HG02981 (cell line): ENCODE measurements around the gene AFG3L2.
"Not testable (repeated sequence)": the region's sequence is repeated elsewhere in the genome, so short reads cannot be mapped to it uniquely, and the experiment has no call there.

Experiments used
- ATAC-seq: cut with Tn5 transposase; IDR thresholded peaks from one replicate; pipeline ENCODE4 v1.9.1; 2021; ENCODE audit warnings: mild to moderate bottlenecking, moderate library complexity; ENCODE audit not compliant: unreplicated experiment

The AFG3L2 gene

GRCh38 chr18:12376754-12377555 is at the start of gene AFG3L2:
AFG3L2 (minus strand) TSS chr18:12377227; CDS start chr18:12377082, 145 bp downstream.
- ATAC-seq, result peak; percentile 78

DNA sequence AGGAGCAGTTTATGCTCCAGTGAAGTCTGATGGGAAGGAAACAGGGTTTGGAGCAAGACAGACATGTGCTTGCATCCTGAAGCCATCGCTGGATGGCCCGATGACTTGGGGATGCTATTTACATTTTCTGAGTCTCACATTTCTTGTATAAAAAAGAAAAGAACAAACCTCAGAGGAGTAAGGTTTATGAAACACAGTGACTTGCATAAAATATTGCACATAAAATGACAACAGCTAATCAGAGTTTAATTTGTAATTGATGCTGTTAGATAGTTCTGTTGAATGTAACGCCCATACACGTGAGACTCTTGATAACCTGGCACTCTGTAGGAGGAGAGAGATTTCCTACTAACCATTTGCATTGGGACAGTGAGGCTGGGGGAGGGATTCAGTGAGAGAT is 47.2 kb upstream of the AFG3L2 start:
- no peak for ATAC-seq

DNA sequence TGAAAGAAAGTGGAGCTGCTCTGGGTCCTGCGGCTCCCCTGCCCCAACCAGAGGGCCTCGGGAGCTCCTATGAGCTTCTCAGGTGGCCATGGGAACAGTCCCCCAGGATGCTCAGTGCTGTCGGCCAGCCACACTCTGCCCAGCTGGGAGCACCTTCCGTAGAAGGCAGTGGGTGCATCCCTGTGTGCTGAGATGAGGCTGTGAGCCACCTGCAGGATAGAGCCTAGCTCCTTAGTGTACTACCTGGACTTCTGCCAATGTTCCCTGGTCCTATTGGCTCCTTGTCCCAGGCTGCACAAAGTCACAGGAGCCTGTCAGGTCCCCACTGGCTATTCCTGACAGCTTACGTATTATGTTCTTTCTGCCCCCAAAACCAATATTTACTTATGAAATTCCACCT is 46.8 kb upstream of the AFG3L2 start:
- ATAC-seq, result no peak

- ATAC-seq, result no peak
These were observed 46.4 kb upstream of the AFG3L2 start for GRCh38 chr18:12423393-12423792.

DNA sequence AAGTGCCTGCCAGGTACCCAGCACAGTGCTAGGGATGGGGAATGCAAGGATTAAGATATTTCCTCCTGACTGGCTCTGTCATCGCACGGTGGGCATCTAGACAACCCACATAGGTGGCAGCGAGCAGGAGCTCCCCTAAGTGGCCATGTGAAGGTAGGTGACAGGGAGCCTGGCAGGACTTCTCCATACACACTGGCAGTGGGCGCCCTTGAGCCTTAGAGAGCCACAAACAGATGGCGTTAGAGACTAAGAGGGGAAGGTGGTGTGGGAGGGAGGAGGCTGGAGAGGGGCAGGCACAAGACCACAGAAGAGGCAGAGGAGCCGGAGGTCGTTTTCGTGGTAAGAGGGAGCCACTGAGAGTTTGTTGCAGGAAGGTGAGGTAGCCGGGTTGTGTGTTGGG is 45.9 kb upstream of the AFG3L2 start:
- ATAC-seq, result no peak

GRCh38 chr18:12421732-12422131 is 44.7 kb upstream of the AFG3L2 start:
- ATAC-seq, result no peak

GRCh38 chr18:12420821-12421421 is 43.9 kb upstream of the AFG3L2 start:
- no peak for ATAC-seq

DNA sequence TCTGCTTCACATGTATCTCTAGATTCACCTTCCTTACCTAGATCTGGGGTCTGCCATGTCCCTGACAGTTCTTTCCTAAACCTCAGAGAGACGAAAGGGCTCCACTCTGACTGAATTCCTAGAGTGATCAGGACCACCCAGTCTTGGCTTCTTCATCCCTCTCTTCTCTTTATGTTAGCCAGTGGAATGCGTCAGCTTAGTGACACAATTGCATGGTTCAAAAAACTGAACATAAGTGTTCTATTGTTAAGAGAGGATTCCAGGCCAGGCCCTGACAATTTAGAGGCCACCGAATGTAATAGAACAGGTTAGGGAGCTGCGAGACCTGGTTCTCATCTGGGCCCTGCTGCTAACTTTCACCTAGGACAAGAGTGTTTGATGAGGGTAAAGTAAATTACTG is 40.7 kb upstream of the AFG3L2 start:
- no peak for ATAC-seq

- no peak for ATAC-seq
These were observed 39.2 kb upstream of the AFG3L2 start for GRCh38 chr18:12416098-12416729.

- no peak for ATAC-seq
These were observed 34.4 kb upstream of the AFG3L2 start for GRCh38 chr18:12411456-12411855.

DNA sequence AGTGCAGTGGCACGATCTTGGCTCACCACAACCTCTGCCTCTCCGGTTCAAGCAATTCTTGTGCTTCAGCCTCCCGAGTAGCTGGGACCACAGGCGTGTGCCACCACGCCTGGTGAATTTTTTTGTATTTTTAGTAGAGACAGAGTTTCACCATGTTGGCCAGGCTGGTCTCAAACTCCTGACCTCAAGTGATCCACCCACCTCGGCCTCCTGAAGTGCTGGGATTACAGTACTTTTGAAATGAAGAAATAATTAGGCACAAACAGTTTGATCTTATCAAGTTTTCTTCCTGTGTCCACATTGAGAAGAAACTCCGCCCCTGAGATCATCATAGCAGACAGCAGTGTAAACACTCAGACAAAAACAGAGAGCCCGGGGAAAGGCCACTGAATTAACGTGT is 33.7 kb upstream of the AFG3L2 start:
- ATAC-seq, result not testable (repeated sequence)

GRCh38 chr18:12410081-12410481 is 33.1 kb upstream of the AFG3L2 start:
- no peak for ATAC-seq

DNA sequence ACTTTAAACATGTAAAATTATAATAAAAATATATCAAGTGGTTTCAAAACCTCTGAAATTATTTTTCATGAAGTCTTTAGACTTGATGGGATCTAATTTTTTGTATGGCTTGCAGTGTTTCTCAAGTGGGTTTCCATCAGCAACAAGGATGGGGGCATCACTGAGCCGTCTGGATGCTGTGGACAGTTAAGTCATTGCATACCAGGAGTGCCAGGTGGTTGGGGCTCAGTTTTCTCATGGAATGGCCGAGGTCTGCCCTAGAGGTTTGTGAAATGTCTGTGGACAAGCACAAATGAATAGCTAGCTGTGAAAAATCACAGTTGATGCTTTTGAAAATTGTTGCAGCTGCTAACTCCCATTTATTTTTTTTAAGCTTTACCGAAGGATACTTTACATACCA is 32.4 kb upstream of the AFG3L2 start:
- ATAC-seq, result no peak

DNA sequence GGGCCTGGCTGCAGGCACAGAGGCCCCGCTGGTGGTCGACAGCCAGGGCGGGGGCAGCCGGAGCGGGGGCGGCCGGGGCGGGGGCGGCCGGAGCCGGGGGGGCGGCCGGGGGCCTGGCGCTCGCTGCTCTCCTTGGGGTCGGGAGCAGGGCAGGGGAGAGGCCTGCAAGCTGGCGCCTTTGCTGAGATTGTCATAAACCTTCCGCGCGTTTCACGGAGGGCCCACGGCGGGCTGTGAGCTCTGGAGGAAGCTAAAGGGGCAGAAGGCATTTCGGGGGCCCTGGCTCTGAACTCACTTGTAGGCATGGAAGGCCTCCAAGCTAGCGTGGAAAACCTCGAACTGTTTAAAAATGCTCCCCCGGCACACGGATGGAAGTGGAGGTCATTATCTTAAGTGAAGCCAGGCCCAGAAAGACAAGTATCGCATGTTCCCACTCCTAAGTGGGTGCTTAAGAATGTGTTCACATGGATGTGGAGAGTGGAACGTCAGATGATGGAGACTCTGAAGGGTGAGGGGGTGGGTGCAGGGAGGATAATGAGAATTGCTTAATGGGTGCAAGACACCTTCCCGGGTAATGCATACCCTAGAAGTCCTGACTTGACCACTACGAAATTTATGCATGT is 31.3 kb upstream of the AFG3L2 start:
- peak; percentile 14 for ATAC-seq

- no peak for ATAC-seq
These were observed 29.5 kb upstream of the AFG3L2 start for GRCh38 chr18:12406371-12407111.

- ATAC-seq, result no peak
These were observed 28.0 kb upstream of the AFG3L2 start for GRCh38 chr18:12405066-12405465.

GRCh38 chr18:12403601-12404506 is 26.8 kb upstream of the AFG3L2 start:
- no peak for ATAC-seq

- ATAC-seq, result no peak
These were observed 24.9 kb upstream of the AFG3L2 start for GRCh38 chr18:12401881-12402280.

GRCh38 chr18:12399231-12399630 is 22.2 kb upstream of the AFG3L2 start:
- ATAC-seq, result no peak

DNA sequence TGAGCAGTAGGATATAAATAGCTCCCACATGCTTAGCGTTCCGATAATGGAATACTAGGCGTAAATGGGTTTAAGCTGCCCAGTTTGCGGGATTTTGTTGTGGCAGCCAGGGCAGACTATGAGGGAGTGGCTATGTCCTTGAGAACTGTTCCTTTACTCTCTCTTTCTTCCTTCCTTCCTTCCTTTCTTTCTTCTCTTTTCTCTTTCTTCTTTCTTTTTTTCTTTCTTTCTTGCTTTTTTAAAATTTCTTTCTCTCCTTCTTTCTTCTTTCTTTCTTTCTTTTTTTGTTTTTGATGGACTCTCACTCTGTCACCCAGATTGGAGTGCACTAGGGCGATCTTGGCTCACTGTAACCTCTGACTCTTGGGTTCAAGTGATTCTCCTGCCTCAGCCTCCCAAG is 21.6 kb upstream of the AFG3L2 start:
- no peak for ATAC-seq
